ENCODE results near the gene STAMBP.

STAMBP gene

DNA sequence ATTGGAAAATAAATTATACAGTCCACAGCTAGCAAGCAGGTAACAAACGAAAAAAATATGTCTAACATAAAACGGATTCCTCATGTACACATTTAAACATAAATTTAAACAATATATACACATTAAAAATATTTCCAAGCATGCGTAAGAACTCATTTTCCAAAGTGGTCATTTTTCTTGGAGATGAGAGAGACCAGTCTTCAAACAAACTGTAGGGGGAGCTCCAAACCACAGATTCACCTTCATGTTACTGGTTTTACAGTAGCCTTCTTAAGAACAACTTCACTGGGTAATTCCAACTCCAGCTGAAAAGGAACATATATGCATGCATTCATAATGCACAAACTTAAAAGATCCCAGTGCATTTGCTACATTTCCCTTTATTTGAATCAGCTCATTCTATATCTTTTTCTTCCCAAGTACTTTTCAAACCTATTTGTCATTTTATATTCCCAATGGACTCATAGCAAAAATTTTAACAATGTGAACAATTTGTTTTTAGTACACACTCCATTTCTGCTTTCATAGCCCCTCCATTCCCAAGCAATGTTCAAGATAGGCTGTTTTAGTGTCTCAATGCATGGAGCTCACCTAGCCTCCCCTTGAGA, 4.7 kb upstream of the STAMBP start:
- peak; percentile 88 for DNase-seq (ENCODE audit: low read depth, low spot score)
- TF ChIP-seq, protein P1, sequence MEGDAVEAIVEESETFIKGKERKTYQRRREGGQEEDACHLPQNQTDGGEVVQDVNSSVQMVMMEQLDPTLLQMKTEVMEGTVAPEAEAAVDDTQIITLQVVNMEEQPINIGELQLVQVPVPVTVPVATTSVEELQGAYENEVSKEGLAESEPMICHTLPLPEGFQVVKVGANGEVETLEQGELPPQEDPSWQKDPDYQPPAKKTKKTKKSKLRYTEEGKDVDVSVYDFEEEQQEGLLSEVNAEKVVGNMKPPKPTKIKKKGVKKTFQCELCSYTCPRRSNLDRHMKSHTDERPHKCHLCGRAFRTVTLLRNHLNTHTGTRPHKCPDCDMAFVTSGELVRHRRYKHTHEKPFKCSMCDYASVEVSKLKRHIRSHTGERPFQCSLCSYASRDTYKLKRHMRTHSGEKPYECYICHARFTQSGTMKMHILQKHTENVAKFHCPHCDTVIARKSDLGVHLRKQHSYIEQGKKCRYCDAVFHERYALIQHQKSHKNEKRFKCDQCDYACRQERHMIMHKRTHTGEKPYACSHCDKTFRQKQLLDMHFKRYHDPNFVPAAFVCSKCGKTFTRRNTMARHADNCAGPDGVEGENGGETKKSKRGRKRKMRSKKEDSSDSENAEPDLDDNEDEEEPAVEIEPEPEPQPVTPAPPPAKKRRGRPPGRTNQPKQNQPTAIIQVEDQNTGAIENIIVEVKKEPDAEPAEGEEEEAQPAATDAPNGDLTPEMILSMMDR (IDR thresholded peaks at IDR 0.05; ENCODE audit: low read depth, low read length), result peak; percentile 77
- in situ Hi-C loops (cut with HindIII; ENCODE audit: low sequenced_read_pairs), result no loop called here

DNA sequence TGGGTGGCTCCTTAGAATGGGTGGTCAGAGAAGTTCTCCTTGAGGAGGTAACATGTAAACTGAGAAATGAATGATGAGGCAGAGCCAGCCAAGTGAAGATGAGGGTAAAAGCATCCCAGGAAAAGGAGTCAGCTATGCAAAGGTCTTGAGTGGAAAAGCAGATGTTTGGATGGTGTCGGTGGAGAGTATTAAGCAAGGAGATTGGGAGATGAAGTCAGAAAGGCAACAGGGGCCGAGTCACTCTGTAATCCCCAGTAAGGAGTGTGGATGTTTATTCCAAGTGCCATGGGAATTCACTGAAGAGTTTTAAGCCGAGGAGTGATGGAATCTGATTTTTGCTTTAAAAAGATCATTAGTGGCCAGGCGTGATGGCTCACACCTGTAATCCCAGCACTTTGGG, 3.4 kb upstream of the STAMBP start:
- in situ Hi-C loops (cut with HindIII; ENCODE audit: low sequenced_read_pairs), result no loop called here
- no peak overlapping the region for H3K4me3 ChIP-seq (ENCODE audit: low read depth, low read length)
- no peak for DNase-seq (ENCODE audit: low read depth, low spot score)
- TF ChIP-seq, protein P1 (IDR thresholded peaks at IDR 0.05; ENCODE audit: low read depth, low read length), result no peak

More for the DNA sequence above, 4.7 kb upstream of the STAMBP start:
- H3K4me3 ChIP-seq (ENCODE audit: low read depth, low read length), result no peak overlapping the region

DNA sequence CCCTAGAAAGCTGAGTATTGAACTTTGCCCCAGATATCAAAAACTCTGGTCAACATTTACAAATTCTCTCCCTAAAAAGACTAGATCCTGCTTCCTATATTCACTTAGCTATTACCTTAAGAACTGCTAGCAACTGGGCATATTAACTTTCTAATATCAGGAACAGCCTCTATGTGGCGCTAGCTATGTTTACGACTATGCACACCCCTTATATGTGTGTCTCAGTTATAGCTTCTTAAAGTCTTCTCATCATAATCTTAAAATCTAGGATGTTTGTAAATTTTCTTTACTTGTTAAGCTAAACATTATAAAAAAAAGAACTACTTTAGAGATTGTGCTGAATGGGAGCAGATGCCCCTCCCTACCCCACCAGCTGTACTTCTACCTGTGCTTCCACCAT, 1.7 kb upstream of the STAMBP start:
- TF ChIP-seq, protein P1 (IDR thresholded peaks at IDR 0.05; ENCODE audit: low read depth, low read length), result peak; percentile 43
- in situ Hi-C loops (cut with HindIII; ENCODE audit: low sequenced_read_pairs), result no loop called here
- DNase-seq (ENCODE audit: low read depth, low spot score), result peak; percentile 59
- no peak overlapping the region for H3K4me3 ChIP-seq (ENCODE audit: low read depth, low read length)

DNA sequence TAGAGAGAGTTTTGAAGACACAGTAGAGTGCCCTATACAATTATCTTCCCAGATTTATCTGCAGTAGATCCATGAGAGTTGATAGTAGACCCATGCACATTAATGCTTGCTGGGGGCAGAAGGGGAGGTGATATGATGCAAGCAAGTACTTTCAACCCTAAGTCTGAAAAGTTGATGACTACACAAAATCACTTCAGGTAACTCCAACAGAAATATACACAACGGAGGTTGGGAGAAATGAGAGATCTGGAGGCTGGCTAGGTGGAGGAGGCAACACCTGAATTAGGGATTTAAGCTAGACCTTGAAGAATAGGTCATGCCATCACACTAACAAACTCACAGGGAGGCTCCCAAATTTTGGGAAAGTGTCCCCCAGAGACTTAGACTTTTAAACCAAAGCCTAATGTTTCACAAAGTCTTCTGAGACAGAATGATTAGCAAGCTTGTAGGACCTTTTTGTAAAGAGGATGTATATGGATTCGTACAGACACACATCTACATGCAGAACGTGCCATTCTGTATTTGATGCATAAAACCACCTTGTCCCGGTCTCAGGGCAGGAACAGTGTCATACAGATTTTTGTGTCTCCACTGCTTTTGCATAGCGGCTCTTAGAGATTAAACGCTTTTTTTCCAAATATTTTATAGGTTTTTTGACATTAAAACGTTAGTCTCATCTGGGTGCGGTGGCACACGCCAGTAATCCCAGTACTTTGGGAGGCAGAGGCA, 937 bp upstream of the STAMBP start:
- no peak for DNase-seq (ENCODE audit: low read depth, low spot score)
- in situ Hi-C loops (cut with HindIII; ENCODE audit: low sequenced_read_pairs), result no loop called here
- TF ChIP-seq, protein P1 (IDR thresholded peaks at IDR 0.05; ENCODE audit: low read depth, low read length), result no peak
- H3K4me3 ChIP-seq (ENCODE audit: low read depth, low read length), result no peak overlapping the region

DNA sequence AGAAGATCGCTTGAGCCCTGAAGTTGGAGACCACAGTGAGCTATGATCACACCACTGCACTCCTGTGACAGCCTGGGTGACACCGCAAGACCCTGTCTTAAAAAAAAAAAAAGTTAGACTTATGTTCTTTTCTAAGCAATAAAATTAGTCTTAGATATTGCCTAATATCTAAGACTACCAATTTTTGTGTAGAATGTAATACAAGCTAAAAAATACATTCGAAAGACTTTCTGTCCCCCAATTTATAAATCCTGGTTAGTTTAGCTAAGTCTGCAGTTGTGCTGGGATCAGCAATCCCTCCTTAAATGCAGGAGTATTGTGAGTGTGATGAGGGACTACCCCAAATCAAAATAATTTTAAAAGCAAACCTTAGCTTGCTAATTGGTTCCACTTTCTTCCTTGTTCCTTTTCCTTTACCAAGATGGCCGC, 358 bp upstream of the STAMBP start:
- in situ Hi-C loops (cut with HindIII; ENCODE audit: low sequenced_read_pairs), result no loop called here
- H3K4me3 ChIP-seq (ENCODE audit: low read depth, low read length), result peak overlapping the region; percentile 60
- TF ChIP-seq, protein P1 (IDR thresholded peaks at IDR 0.05; ENCODE audit: low read depth, low read length), result no peak
- DNase-seq (ENCODE audit: low read depth, low spot score), result no peak

DNA sequence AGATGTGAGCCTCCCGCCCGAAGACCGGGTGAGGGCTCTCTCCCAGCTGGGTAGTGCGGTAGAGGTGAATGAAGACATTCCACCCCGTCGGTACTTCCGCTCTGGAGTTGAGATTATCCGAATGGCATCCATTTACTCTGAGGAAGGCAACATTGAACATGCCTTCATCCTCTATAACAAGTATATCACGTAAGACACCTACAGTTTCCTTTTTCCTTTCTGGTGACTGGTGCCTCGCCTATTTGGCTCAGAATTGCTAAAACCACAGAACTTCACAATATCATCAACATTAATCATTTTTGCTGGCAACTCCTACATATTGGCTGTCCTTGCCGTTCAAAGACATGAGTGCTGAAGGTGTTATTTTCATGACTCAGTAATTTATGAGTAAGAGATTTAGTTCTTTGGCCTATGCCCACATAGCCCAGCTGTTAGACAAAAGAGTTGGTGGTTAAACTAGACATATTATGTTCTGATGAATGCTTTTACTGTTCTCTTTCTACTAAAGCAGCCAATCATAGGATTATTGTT, 2.2 kb downstream of the STAMBP start:
- DNase-seq (ENCODE audit: low read depth, low spot score), result peak; percentile 91
- in situ Hi-C loops (cut with HindIII; ENCODE audit: low sequenced_read_pairs), result no loop called here
- no peak overlapping the region for H3K4me3 ChIP-seq (ENCODE audit: low read depth, low read length)
- TF ChIP-seq, protein P1 (IDR thresholded peaks at IDR 0.05; ENCODE audit: low read depth, low read length), result no peak

Measured in astrocyte of the spinal cord (primary cell).